DOHH2 (cell line): ENCODE measurements around the gene FRAS1.

Experiments
- EZH2phosphoT487 ChIP-seq: fragments of 200-600 bp; sonication (generic); IDR thresholded peaks from 2 replicates; pipeline ENCODE4 v1.6.1; 2017; ENCODE audit warnings: borderline replicate concordance, mild to moderate bottlenecking, antibody characterized with exemption, low read length, moderate library complexity, mixed read lengths
- TF ChIP-seq, protein P1 (sequence below): fragments of 200-600 bp; sonication (generic); IDR thresholded peaks from one replicate; pipeline ENCODE4 v1.5.1; 2014; ENCODE audit warnings: antibody characterized with exemption, mild to moderate bottlenecking, low read depth, low read length; ENCODE audit not compliant: poor library complexity, severe bottlenecking

- TF ChIP-seq, protein P1, sequence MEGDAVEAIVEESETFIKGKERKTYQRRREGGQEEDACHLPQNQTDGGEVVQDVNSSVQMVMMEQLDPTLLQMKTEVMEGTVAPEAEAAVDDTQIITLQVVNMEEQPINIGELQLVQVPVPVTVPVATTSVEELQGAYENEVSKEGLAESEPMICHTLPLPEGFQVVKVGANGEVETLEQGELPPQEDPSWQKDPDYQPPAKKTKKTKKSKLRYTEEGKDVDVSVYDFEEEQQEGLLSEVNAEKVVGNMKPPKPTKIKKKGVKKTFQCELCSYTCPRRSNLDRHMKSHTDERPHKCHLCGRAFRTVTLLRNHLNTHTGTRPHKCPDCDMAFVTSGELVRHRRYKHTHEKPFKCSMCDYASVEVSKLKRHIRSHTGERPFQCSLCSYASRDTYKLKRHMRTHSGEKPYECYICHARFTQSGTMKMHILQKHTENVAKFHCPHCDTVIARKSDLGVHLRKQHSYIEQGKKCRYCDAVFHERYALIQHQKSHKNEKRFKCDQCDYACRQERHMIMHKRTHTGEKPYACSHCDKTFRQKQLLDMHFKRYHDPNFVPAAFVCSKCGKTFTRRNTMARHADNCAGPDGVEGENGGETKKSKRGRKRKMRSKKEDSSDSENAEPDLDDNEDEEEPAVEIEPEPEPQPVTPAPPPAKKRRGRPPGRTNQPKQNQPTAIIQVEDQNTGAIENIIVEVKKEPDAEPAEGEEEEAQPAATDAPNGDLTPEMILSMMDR, result no peak
- TF ChIP-seq EZH2phosphoT487, result no peak
Observed at GRCh38 chr4:78496021-78496643, 439.0 kb downstream of the FRAS1 start.
